ENCODE data around the gene IP6K2.

GRCh38 chr3:48693826-48694225 lies 23.2 kb downstream of the IP6K2 start:
- TF ChIP-seq CBX5 (IDR thresholded peaks at IDR 0.05; ENCODE audit: low read depth): no peak
- no peak for TF ChIP-seq NFYA (IDR thresholded peaks at IDR 0.05; ENCODE audit: borderline replicate concordance, low read depth, low read length)
- no peak for TF ChIP-seq HDAC6 (IDR thresholded peaks at IDR 0.05; ENCODE audit: unreplicated experiment)
- no peak for TF ChIP-seq EGR1 (IDR thresholded peaks at IDR 0.05; ENCODE audit: borderline replicate concordance in 1 of 2, low read depth in 2 of 2, low read length in 2 of 2)
- no peak for TF ChIP-seq IRF3 (IDR thresholded peaks at IDR 0.05)
- TF ChIP-seq RFX5 (IDR thresholded peaks at IDR 0.05; ENCODE audit: low read depth, low read length): no peak
- TF ChIP-seq CTCF (IDR thresholded peaks at IDR 0.05 in 2 of 3, conservative IDR thresholded peaks at IDR 0.05 in 1 of 3; ENCODE audit: control insufficient read depth in 2 of 3, extremely low read depth in 1 of 3, insufficient read depth in 1 of 3, low read depth in 3 of 3, low read length in 3 of 3): no peak
- no peak for TF ChIP-seq EP300 (IDR thresholded peaks at IDR 0.05; ENCODE audit: borderline replicate concordance in 1 of 2, control insufficient read depth in 1 of 2, low read depth in 2 of 2, low read length in 2 of 2)

Data from GM12878 (cell line).